GM21423 (cell line): ENCODE data around the gene PRRC1.
A peak's percentile ranks its signal among the peaks of the same experiment; 100 is the strongest.

Experiments used
- ATAC-seq: cut with Tn5 transposase; IDR thresholded peaks from one replicate; pipeline ENCODE4 v1.9.1; 2021; ENCODE audit warnings: mild to moderate bottlenecking, moderate library complexity; ENCODE audit not compliant: unreplicated experiment

The PRRC1 gene

GRCh38 chr5:127574852-127575679, 57.6 kb downstream of the PRRC1 start:
- ATAC-seq: no peak

- ATAC-seq: no peak
Observed at GRCh38 chr5:127577458-127577857, 60.0 kb downstream of the PRRC1 start.

GRCh38 chr5:127580731-127581130, 63.3 kb downstream of the PRRC1 start:
- peak; percentile 57 for ATAC-seq

- ATAC-seq: no peak
Observed at GRCh38 chr5:127581450-127581849, 64.0 kb downstream of the PRRC1 start.

GRCh38 chr5:127582773-127583370, 65.4 kb downstream of the PRRC1 start:
- no peak for ATAC-seq

- no peak for ATAC-seq
Observed at GRCh38 chr5:127583866-127584265, 66.4 kb downstream of the PRRC1 start.

GRCh38 chr5:127585661-127586060, 68.2 kb downstream of the PRRC1 start:
- no peak for ATAC-seq

- ATAC-seq: peak; percentile 75
Observed at GRCh38 chr5:127586066-127586770, 68.8 kb downstream of the PRRC1 start.

GRCh38 chr5:127586811-127587210, 69.4 kb downstream of the PRRC1 start:
- ATAC-seq: peak; percentile 43

- ATAC-seq: no peak
Observed at GRCh38 chr5:127587246-127587917, 69.9 kb downstream of the PRRC1 start.

GRCh38 chr5:127588368-127588767, 70.9 kb downstream of the PRRC1 start:
- no peak for ATAC-seq

- no peak for ATAC-seq
Observed at GRCh38 chr5:127589309-127590030, 72.0 kb downstream of the PRRC1 start.

- peak; percentile 29 for ATAC-seq
Observed at GRCh38 chr5:127590156-127590722, 72.8 kb downstream of the PRRC1 start.

- ATAC-seq: no peak
Observed at GRCh38 chr5:127595484-127596368, 78.3 kb downstream of the PRRC1 start.

- no peak for ATAC-seq
Observed at GRCh38 chr5:127596501-127596900, 79.1 kb downstream of the PRRC1 start.

GRCh38 chr5:127599320-127599719, 81.9 kb downstream of the PRRC1 start:
- no peak for ATAC-seq

- ATAC-seq: no peak
Observed at GRCh38 chr5:127599847-127600246, 82.4 kb downstream of the PRRC1 start.

- no peak for ATAC-seq
Observed at GRCh38 chr5:127601111-127601510, 83.7 kb downstream of the PRRC1 start.

GRCh38 chr5:127601601-127602000, 84.2 kb downstream of the PRRC1 start:
- ATAC-seq: no peak
